WTC11 (cell line): ENCODE results near the gene SENP1.

Experiments used
- ELF4 ChIP-seq: sonication (generic); formaldehyde crosslinking; IDR thresholded peaks from 2 replicates; pipeline ENCODE4 v1.8.1; 2022; ENCODE audit warnings: low read depth, mild to moderate bottlenecking, moderate library complexity, missing genetic modification reagents
- IRF2 ChIP-seq: sonication (generic); formaldehyde crosslinking; IDR thresholded peaks from 2 replicates; pipeline ENCODE4 v1.8.0; 2022; ENCODE audit warnings: low read depth, missing genetic modification reagents, borderline replicate concordance
- MYBL2 ChIP-seq: sonication (generic); formaldehyde crosslinking; IDR thresholded peaks from 2 replicates; pipeline ENCODE4 v1.8.1; 2023; ENCODE audit warnings: mild to moderate bottlenecking, moderate library complexity, missing genetic modification reagents
- NR3C1 ChIP-seq: sonication (generic); formaldehyde crosslinking; conservative IDR thresholded peaks from 2 replicates; pipeline ENCODE4 v1.8.1; 2023; ENCODE audit warnings: low read depth, mild to moderate bottlenecking, missing genetic modification reagents
- SMAD3 ChIP-seq: sonication (generic); formaldehyde crosslinking; IDR thresholded peaks from 2 replicates; pipeline ENCODE4 v1.8.0; 2022; ENCODE audit warnings: missing genetic modification reagents, mild to moderate bottlenecking, borderline replicate concordance
- SP1 ChIP-seq: sonication (generic); formaldehyde crosslinking; conservative IDR thresholded peaks from 2 replicates; pipeline ENCODE4 v1.8.1; 2022; ENCODE audit warnings: missing genetic modification reagents
- TF ChIP-seq, protein P1 (sequence below): fragments of 200-600 bp; IDR thresholded peaks from 2 replicates; pipeline ENCODE4 v1.8.0; 2022; ENCODE audit warnings: antibody characterized with exemption
- TF ChIP-seq, protein P2 (sequence below): sonication (generic); formaldehyde crosslinking; IDR thresholded peaks from 2 replicates; pipeline ENCODE4 v1.8.1; 2023; ENCODE audit warnings: mild to moderate bottlenecking, missing genetic modification reagents, moderate library complexity
- TF ChIP-seq, protein P3 (sequence below): sonication (generic); formaldehyde crosslinking; IDR thresholded peaks from 2 replicates; pipeline ENCODE4 v1.8.1; 2022; ENCODE audit warnings: low read depth, mild to moderate bottlenecking, moderate library complexity, missing genetic modification reagents, borderline replicate concordance
- TF ChIP-seq, protein P4 (sequence below): sonication (generic); formaldehyde crosslinking; conservative IDR thresholded peaks from 2 replicates; pipeline ENCODE4 v1.8.1; 2022; ENCODE audit warnings: mild to moderate bottlenecking, missing genetic modification reagents

DNA sequence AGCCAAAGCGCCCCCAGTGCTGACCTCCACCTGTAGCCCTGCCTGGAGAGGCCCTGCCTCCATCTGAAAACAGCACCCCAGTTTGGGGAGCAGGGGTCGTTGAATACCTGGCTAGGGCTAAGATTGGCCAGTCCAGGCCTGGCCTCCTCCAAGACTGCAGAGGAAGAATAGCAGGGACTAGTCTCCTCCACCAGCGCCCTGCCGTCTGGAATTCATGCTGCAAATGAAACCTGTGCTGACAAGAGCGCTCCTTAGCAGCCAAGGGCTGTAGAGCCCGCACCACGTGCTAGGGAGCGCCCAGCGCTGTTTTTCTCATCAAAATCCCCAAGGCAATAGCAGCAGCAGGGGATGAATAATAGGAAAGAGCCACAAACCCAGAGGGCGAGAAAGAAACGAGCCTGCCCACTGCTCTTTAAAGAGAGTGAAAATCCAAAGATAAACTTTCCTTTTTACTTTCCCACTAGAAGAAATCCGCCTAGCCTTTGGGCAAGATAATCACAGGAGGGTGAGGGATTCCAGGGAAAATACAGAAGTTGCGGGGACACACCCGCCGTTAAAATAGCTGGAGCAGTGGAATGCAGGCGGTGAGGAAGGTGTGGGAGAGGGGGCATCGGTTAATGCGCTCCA is 104.9 kb downstream of the SENP1 start:
- TF ChIP-seq, protein P1, sequence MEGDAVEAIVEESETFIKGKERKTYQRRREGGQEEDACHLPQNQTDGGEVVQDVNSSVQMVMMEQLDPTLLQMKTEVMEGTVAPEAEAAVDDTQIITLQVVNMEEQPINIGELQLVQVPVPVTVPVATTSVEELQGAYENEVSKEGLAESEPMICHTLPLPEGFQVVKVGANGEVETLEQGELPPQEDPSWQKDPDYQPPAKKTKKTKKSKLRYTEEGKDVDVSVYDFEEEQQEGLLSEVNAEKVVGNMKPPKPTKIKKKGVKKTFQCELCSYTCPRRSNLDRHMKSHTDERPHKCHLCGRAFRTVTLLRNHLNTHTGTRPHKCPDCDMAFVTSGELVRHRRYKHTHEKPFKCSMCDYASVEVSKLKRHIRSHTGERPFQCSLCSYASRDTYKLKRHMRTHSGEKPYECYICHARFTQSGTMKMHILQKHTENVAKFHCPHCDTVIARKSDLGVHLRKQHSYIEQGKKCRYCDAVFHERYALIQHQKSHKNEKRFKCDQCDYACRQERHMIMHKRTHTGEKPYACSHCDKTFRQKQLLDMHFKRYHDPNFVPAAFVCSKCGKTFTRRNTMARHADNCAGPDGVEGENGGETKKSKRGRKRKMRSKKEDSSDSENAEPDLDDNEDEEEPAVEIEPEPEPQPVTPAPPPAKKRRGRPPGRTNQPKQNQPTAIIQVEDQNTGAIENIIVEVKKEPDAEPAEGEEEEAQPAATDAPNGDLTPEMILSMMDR = no peak
- TF ChIP-seq, protein P2, sequence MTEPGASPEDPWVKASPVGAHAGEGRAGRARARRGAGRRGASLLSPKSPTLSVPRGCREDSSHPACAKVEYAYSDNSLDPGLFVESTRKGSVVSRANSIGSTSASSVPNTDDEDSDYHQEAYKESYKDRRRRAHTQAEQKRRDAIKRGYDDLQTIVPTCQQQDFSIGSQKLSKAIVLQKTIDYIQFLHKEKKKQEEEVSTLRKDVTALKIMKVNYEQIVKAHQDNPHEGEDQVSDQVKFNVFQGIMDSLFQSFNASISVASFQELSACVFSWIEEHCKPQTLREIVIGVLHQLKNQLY (CRISPR knock-in tag) = no peak
- TF ChIP-seq, protein P3, sequence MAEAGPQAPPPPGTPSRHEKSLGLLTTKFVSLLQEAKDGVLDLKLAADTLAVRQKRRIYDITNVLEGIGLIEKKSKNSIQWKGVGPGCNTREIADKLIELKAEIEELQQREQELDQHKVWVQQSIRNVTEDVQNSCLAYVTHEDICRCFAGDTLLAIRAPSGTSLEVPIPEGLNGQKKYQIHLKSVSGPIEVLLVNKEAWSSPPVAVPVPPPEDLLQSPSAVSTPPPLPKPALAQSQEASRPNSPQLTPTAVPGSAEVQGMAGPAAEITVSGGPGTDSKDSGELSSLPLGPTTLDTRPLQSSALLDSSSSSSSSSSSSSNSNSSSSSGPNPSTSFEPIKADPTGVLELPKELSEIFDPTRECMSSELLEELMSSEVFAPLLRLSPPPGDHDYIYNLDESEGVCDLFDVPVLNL (CRISPR knock-in tag) = no peak
- TF ChIP-seq IRF2 = no peak
- TF ChIP-seq NR3C1 = no peak
- TF ChIP-seq, protein P4, sequence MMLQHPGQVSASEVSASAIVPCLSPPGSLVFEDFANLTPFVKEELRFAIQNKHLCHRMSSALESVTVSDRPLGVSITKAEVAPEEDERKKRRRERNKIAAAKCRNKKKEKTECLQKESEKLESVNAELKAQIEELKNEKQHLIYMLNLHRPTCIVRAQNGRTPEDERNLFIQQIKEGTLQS = no peak
- TF ChIP-seq SMAD3 (CRISPR knock-in tag) = no peak
- TF ChIP-seq ELF4 = no peak
- no peak for TF ChIP-seq SP1
- no peak for TF ChIP-seq MYBL2 (CRISPR knock-in tag)
